ENCODE measurements around the gene PALLD.

Gene PALLD

DNA sequence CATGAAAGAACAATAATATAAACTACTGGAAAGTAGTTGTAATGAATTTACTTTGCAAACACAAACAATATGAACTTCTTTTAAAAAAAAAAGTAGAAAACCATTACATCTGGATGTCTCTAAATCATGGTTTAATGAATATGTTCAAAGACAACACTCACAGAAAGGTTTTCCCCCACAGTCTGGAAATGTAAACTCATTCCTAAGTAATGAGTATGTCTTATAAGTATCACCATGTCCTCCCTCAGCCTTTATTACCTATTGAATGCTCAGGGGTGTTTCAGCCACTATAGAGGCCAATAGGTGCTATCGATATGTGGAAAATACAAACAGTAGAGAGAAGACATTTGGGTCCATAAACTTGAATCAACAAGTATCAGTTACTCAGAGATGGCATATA lies 186.7 kb downstream of the PALLD start:
- H3K4me3 ChIP-seq (ENCODE audit: low read length), result no peak overlapping the region

DNA sequence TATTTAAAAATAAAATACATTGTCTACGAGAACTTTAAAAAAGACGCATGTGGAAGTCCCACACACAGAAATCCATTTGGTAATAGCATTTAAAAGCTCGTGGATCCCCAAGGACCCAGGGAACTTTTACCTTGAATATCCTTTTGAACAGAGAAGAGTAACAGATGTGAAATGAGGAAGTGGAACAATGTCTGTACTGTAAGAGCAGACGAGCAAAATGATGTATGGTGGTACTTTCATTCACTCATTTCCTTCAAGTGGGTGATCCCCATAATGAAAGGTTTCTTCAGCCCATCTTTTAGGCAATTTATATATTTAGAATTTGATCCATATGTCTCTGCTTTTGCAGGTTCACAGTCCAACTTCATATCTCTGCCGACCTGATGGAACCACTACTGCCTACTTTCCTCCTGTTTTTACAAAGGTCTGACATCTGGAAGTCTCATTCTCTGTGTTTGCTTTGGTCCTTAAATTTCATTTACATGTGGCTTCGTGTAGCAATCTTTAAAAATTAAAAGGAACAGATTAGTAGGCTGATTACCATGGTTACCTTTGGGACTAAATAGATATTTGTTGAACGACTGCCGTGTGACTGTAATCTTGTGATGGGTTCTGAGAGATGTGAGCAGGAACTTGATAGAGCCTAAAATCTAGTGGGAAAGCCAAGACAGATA lies 188.4 kb downstream of the PALLD start:
- Histone ChIP-seq H3K4me3 (ENCODE audit: low read length) (no peak overlapping the region), H4K20me1 (ENCODE audit: insufficient read depth, low read length) (no peaks in the 10 kb centered on the region), H3K9me3 (replicated peaks; ENCODE audit: insufficient read depth, low read length) (no peaks in the 10 kb centered on the region), H2AFZ (ENCODE audit: low read length) (no peak overlapping the region), H3K27me3 (replicated peaks; ENCODE audit: insufficient read depth, low read length) (no peaks in the 10 kb centered on the region), H3K27ac (ENCODE audit: low read length) (no peak overlapping the region), H3K4me1 (ENCODE audit: low read length) (no peaks in the 10 kb centered on the region), H3K9ac (ENCODE audit: low read length) (no peak overlapping the region), H3F3A (ENCODE audit: insufficient read depth, low read length) (no peaks in the 10 kb centered on the region), H3K9me2 (replicated peaks; ENCODE audit: insufficient read depth, low read length) (no peaks in the 10 kb centered on the region), H3K79me2 (ENCODE audit: low read length) (no peaks in the 10 kb centered on the region), H3K4me2 (ENCODE audit: low read depth, low read length) (no peak overlapping the region), H3K36me3 (replicated peaks; ENCODE audit: insufficient read depth, low read length) (no peaks in the 10 kb centered on the region)
- DNase-seq, result no peak
- TF ChIP-seq, protein P1, sequence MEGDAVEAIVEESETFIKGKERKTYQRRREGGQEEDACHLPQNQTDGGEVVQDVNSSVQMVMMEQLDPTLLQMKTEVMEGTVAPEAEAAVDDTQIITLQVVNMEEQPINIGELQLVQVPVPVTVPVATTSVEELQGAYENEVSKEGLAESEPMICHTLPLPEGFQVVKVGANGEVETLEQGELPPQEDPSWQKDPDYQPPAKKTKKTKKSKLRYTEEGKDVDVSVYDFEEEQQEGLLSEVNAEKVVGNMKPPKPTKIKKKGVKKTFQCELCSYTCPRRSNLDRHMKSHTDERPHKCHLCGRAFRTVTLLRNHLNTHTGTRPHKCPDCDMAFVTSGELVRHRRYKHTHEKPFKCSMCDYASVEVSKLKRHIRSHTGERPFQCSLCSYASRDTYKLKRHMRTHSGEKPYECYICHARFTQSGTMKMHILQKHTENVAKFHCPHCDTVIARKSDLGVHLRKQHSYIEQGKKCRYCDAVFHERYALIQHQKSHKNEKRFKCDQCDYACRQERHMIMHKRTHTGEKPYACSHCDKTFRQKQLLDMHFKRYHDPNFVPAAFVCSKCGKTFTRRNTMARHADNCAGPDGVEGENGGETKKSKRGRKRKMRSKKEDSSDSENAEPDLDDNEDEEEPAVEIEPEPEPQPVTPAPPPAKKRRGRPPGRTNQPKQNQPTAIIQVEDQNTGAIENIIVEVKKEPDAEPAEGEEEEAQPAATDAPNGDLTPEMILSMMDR (IDR thresholded peaks at IDR 0.05; ENCODE audit: low read length), result no peak
- TF ChIP-seq EZH2phosphoT487 (IDR thresholded peaks at IDR 0.05; ENCODE audit: low read length) (no peak), EZH2 (optimal IDR thresholded peaks at IDR 0.05; ENCODE audit: low read depth, low read length) (no peak)

More for the DNA sequence above, 186.7 kb downstream of the PALLD start:
- Histone ChIP-seq H2AFZ (ENCODE audit: low read length) (no peak overlapping the region), H3K9me2 (replicated peaks; ENCODE audit: insufficient read depth, low read length) (no peaks in the 10 kb centered on the region), H4K20me1 (ENCODE audit: insufficient read depth, low read length) (no peaks in the 10 kb centered on the region), H3K27ac (ENCODE audit: low read length) (no peak overlapping the region), H3K79me2 (ENCODE audit: low read length) (no peaks in the 10 kb centered on the region), H3K36me3 (replicated peaks; ENCODE audit: insufficient read depth, low read length) (no peaks in the 10 kb centered on the region), H3K4me2 (ENCODE audit: low read depth, low read length) (no peak overlapping the region), H3F3A (ENCODE audit: insufficient read depth, low read length) (no peaks in the 10 kb centered on the region), H3K4me1 (ENCODE audit: low read length) (no peaks in the 10 kb centered on the region), H3K9me3 (replicated peaks; ENCODE audit: insufficient read depth, low read length) (no peaks in the 10 kb centered on the region), H3K27me3 (replicated peaks; ENCODE audit: insufficient read depth, low read length) (no peaks in the 10 kb centered on the region), H3K9ac (ENCODE audit: low read length) (no peak overlapping the region)
- no peak for DNase-seq
- TF ChIP-seq, protein P1 (IDR thresholded peaks at IDR 0.05; ENCODE audit: low read length), result no peak
- TF ChIP-seq EZH2 (optimal IDR thresholded peaks at IDR 0.05; ENCODE audit: low read depth, low read length) (no peak), EZH2phosphoT487 (IDR thresholded peaks at IDR 0.05; ENCODE audit: low read length) (no peak)

GRCh38 chr4:168688584-168688983 lies 191.7 kb downstream of the PALLD start:
- Histone ChIP-seq H2AFZ (ENCODE audit: low read length) (no peak overlapping the region), H3K9me3 (replicated peaks; ENCODE audit: insufficient read depth, low read length) (no peaks in the 10 kb centered on the region), H3K4me1 (ENCODE audit: low read length) (no peaks in the 10 kb centered on the region), H3K27me3 (replicated peaks; ENCODE audit: insufficient read depth, low read length) (no peaks in the 10 kb centered on the region), H3K4me2 (ENCODE audit: low read depth, low read length) (no peak overlapping the region), H4K20me1 (ENCODE audit: insufficient read depth, low read length) (no peaks in the 10 kb centered on the region), H3K79me2 (ENCODE audit: low read length) (no peaks in the 10 kb centered on the region), H3K36me3 (replicated peaks; ENCODE audit: insufficient read depth, low read length) (no peaks in the 10 kb centered on the region), H3K27ac (ENCODE audit: low read length) (no peak overlapping the region), H3K4me3 (ENCODE audit: low read length) (no peak overlapping the region), H3K9ac (ENCODE audit: low read length) (no peak overlapping the region), H3F3A (ENCODE audit: insufficient read depth, low read length) (no peaks in the 10 kb centered on the region), H3K9me2 (replicated peaks; ENCODE audit: insufficient read depth, low read length) (no peaks in the 10 kb centered on the region)
- DNase-seq, result no peak
- TF ChIP-seq EZH2phosphoT487 (IDR thresholded peaks at IDR 0.05; ENCODE audit: low read length) (no peak), EZH2 (optimal IDR thresholded peaks at IDR 0.05; ENCODE audit: low read depth, low read length) (no peak)
- TF ChIP-seq, protein P1 (IDR thresholded peaks at IDR 0.05; ENCODE audit: low read length), result no peak
